K562 (cell line): ENCODE data around the gene ZNF785. TPM values are rescaled to one million over a fixed set of nuclear protein-coding genes. Genes with fewer than 3 reads are reported as not detected.
A peak's percentile ranks its signal among the peaks of the same experiment; 100 is the strongest.

Experiments used
- ATAC-seq: fragments of 200-7000 bp; cut with Tn5 transposase; 3 replicates; pipeline ENCODE4 v1.9.1; 2020; ENCODE audit warnings: moderate library complexity
- BruUV-seq: library from RNA; stranded (reverse); fragments of 400-500 nt; replicated peaks from 2 replicates; lab custom pipeline; 2021; lab: Mats Ljungman, UMichigan
- CTCF ChIA-PET: fragments of 300-600 bp; formaldehyde crosslinking; extraction: SDS; loops from one replicate; lab custom pipeline; 2021; ENCODE audit warnings: low intra/inter-chr PET ratio; lab: Yijun Ruan, JAX
- POLR2A ChIA-PET: fragments of 300-600, 350-650 bp; sonication (Branson Sonifier 250); formaldehyde crosslinking; extraction: SDS; loops from one replicate; lab custom pipeline; 2021; ENCODE audit warnings: antibody characterized with exemption, inconsistent platforms; lab: Yijun Ruan, JAX
- DNase-seq, 4 experiments: peaks; one replicate each; pipeline versions ENCODE4 v3.0.0 to v3.0.0-alpha.2; 2011 to 2018; ENCODE audit warnings: low spot score in 3 of 4, mixed read lengths in 3 of 4; ENCODE audit errors: extremely low read depth in 1 of 4
- FAIRE-seq: peaks from 2 replicates; lab custom pipeline; 2011; peaks lifted over from hg19 to GRCh38; lab: Jason Lieb, UNC
- H2AFZ ChIP-seq: 2 replicates; pipeline ENCODE4 v1.6.0; 2011; ENCODE audit warnings: low read depth, low read length, control low read depth, inconsistent platforms
- H3K27ac ChIP-seq: fragments of 200-600 bp; 3 replicates; pipeline ENCODE4 v1.8.0; 2011; ENCODE audit warnings: low read depth, mild to moderate bottlenecking, control low read depth, inconsistent platforms, low read length, moderate library complexity, mixed read lengths; ENCODE audit errors: extremely low read depth
- H3K27me3 ChIP-seq, 2 experiments: fragments of 300-600 bp in 1 of 2; 2 replicates in 1 of 2; 3 replicates in 1 of 2; pipeline versions ENCODE4 v1.6.0 to v1.8.0; 2011; ENCODE audit warnings: inconsistent platforms in 2 of 2, low read length in 2 of 2, mild to moderate bottlenecking in 1 of 2, mixed read lengths in 1 of 2, moderate library complexity in 1 of 2; ENCODE audit not compliant: control insufficient read depth in 2 of 2, insufficient read depth in 2 of 2
- H3K36me3 ChIP-seq: fragments of 300-600 bp; 3 replicates; pipeline ENCODE4 v1.8.0; 2011; ENCODE audit warnings: mild to moderate bottlenecking, low read length, inconsistent platforms; ENCODE audit not compliant: control insufficient read depth, insufficient read depth
- H3K4me1 ChIP-seq, 2 experiments: fragments of 200-600 bp in 1 of 2; replicated peaks in 1 of 2; 2 replicates in 1 of 2; 3 replicates in 1 of 2; pipeline versions ENCODE4 v1.5.1 to v1.8.0; 2011; ENCODE audit warnings: inconsistent platforms in 2 of 2, low read length in 2 of 2, mild to moderate bottlenecking in 1 of 2, mixed read lengths in 1 of 2, moderate library complexity in 1 of 2; ENCODE audit not compliant: control insufficient read depth in 2 of 2, insufficient read depth in 2 of 2
- H3K4me2 ChIP-seq: 2 replicates; pipeline ENCODE4 v1.6.1; 2011; ENCODE audit warnings: low read length, control low read depth, inconsistent platforms, mixed read lengths; ENCODE audit not compliant: insufficient read depth
- H3K4me3 ChIP-seq: fragments of 200-600 bp; sonication (generic), shearing (Covaris generic); 2 replicates; pipeline ENCODE4 v1.5.1; 2016; ENCODE audit warnings: control low read depth, inconsistent platforms
- H3K79me2 ChIP-seq: fragments of 200-600 bp; 3 replicates; pipeline ENCODE4 v1.8.0; 2011; ENCODE audit warnings: low read length, inconsistent platforms; ENCODE audit not compliant: control insufficient read depth, insufficient read depth
- H3K9ac ChIP-seq, 2 experiments: 2 replicates each; pipeline versions ENCODE4 v1.6.0 to v1.6.1; 2011; ENCODE audit warnings: low read depth in 2 of 2, low read length in 2 of 2, control low read depth in 1 of 2, inconsistent platforms in 1 of 2, mild to moderate bottlenecking in 1 of 2, mixed read lengths in 1 of 2; ENCODE audit not compliant: insufficient read depth in 1 of 2
- H3K9me1 ChIP-seq: one replicate; pipeline ENCODE4 v1.6.0; 2011; ENCODE audit warnings: inconsistent platforms, mild to moderate bottlenecking, low read length, moderate library complexity; ENCODE audit not compliant: control insufficient read depth, insufficient read depth
- H3K9me3 ChIP-seq: replicated peaks from 2 replicates; pipeline ENCODE4 v1.5.1; 2011; ENCODE audit warnings: low read depth, low read length, inconsistent platforms; ENCODE audit not compliant: control insufficient read depth, insufficient read depth
- H4K20me1 ChIP-seq: replicated peaks from 2 replicates; pipeline ENCODE4 v1.6.1; 2011; ENCODE audit warnings: low read length, inconsistent platforms, mixed read lengths; ENCODE audit not compliant: control insufficient read depth, insufficient read depth
- CBFA2T2 ChIP-seq: fragments of 450-650 bp; conservative IDR thresholded peaks from 2 replicates; pipeline ENCODE4 v1.6.1; 2017; ENCODE audit warnings: mild to moderate bottlenecking
- ELF4 ChIP-seq: fragments of 450-650 bp; formaldehyde crosslinking; IDR thresholded peaks from 2 replicates; pipeline ENCODE4 v1.4.0; 2022; ENCODE audit warnings: missing genetic modification characterization
- KAT2B ChIP-seq: IDR thresholded peaks from one replicate; pipeline ENCODE4 v1.6.1; 2012; ENCODE audit warnings: low read depth, mild to moderate bottlenecking, control low read depth, inconsistent platforms, low read length, moderate library complexity
- MEF2D ChIP-seq: conservative IDR thresholded peaks from 2 replicates; pipeline ENCODE4 v1.6.1; 2016; ENCODE audit warnings: low read depth, missing genetic modification characterization, missing compliant biosample characterization
- MXD1 ChIP-seq: fragments of 250-450 bp; sonication (Bioruptor Pico); IDR thresholded peaks from 2 replicates; pipeline ENCODE4 v1.8.0; 2021; ENCODE audit warnings: borderline replicate concordance, mild to moderate bottlenecking, moderate library complexity; ENCODE audit not compliant: poor library complexity, severe bottlenecking
- NCOR1 ChIP-seq: fragments of 450-650 bp; IDR thresholded peaks from 2 replicates; pipeline ENCODE4 v1.6.1; 2016; ENCODE audit warnings: mild to moderate bottlenecking, moderate library complexity
- SMC3 ChIP-seq: conservative IDR thresholded peaks from 2 replicates; pipeline ENCODE4 v1.6.1; 2011; ENCODE audit warnings: low read depth, low read length, improper control_type of control experiment; ENCODE audit not compliant: insufficient read depth
- SRSF7 ChIP-seq: fragments of 200-400 bp; formaldehyde crosslinking; optimal IDR thresholded peaks from 2 replicates; pipeline ENCODE3; 2017; ENCODE audit warnings: mild to moderate bottlenecking, low read depth, low read length
- TAL1 ChIP-seq: fragments of 450-650 bp; IDR thresholded peaks from 2 replicates; pipeline ENCODE4 v1.6.1; 2016; ENCODE audit warnings: mild to moderate bottlenecking
- TEAD4 ChIP-seq, 2 experiments: sonication (generic) in 1 of 2; formaldehyde crosslinking in 1 of 2; IDR thresholded peaks; 2 replicates each; pipeline versions ENCODE4 v1.6.1 to v1.8.0; 2012 to 2022; ENCODE audit warnings: borderline replicate concordance in 1 of 2, inconsistent platforms in 1 of 2, low read length in 1 of 2, mild to moderate bottlenecking in 1 of 2, missing genetic modification reagents in 1 of 2
- ZNF224 ChIP-seq: sonication (generic); formaldehyde crosslinking; IDR thresholded peaks from 2 replicates; pipeline ENCODE4 v1.8.0; 2022; ENCODE audit warnings: mild to moderate bottlenecking, missing genetic modification reagents
- ZNF324 ChIP-seq: fragments of 250-450 bp; sonication (Bioruptor Pico); IDR thresholded peaks from 2 replicates; pipeline ENCODE4 v1.4.0; 2020; ENCODE audit warnings: mild to moderate bottlenecking
- ZNF395 ChIP-seq: fragments of 200-800 bp; sonication (Bioruptor generic); IDR thresholded peaks from 2 replicates; pipeline ENCODE4 v1.6.1; 2017; ENCODE audit warnings: missing genetic modification characterization, missing compliant biosample characterization
- ZSCAN32 ChIP-seq: fragments of 450-650 bp; formaldehyde crosslinking; IDR thresholded peaks from 2 replicates; pipeline ENCODE4 v1.4.0; 2020; ENCODE audit warnings: mild to moderate bottlenecking, moderate library complexity
- WGBS: fragments of 100-300 bp; shearing (Covaris generic); methylation state at CpG from one replicate; pipeline ENCODE4 v1.1.6; 2016; ENCODE audit warnings: low coverage, mixed read lengths; ENCODE audit not compliant: insufficient coverage; ENCODE audit errors: missing lambda C conversion rate; 5-methylcytosine and 5-hydroxymethylcytosine counted together
- in situ Hi-C: fragments of 300-500 bp; cut with MboI; formaldehyde crosslinking; loops from 4 replicates; pipeline ENCODE4 v1.15.0; 2018; ENCODE audit warnings: inconsistent platforms, mixed read lengths
- intact Hi-C: fragments of 100-400 bp; cut with micrococcal nuclease; formaldehyde crosslinking; loops from 2 replicates; pipeline ENCODE4 v1.14.2; 2022
- polyA plus RNA-seq, 8 experiments: library from polyadenylated mRNA; depleted of rRNA in 4 of 8; stranded (reverse) in 5 of 8; unstranded in 3 of 8; fragments of >200 nt; fragmentation: Nextera tagmentation in 2 of 8; fragmentation: Illumina TruSeq in 1 of 8; extraction: Ambion mirVana in 2 of 8; extraction: Trizol in 1 of 8; gene quantifications; 2 replicates each; pipeline versions ENCODE4 v1.2.1 to v1.2.3, GENCODE V29; 2011 to 2014; ENCODE audit warnings: inconsistent platforms in 1 of 8, missing spikeins in 1 of 8
- total RNA-seq, 7 experiments: library from RNA; depleted of rRNA in 6 of 7; stranded (reverse); fragments of >200 nt in 6 of 7; fragmentation: Illumina TruSeq in 2 of 7; extraction: Trizol in 2 of 7; gene quantifications; 2 replicates each; pipeline versions ENCODE4 v1.2.1 to v1.2.3, GENCODE V29; 2011 to 2021; ENCODE audit warnings: low replicate concordance in 1 of 7
- TF ChIP-seq, protein P1 (sequence below): sonication (generic); formaldehyde crosslinking; IDR thresholded peaks from 2 replicates; pipeline ENCODE4 v1.8.1; 2022; ENCODE audit warnings: missing genetic modification reagents

Gene ZNF785
- total and polyA plus RNA-seq, 9 of the 15 experiments (the other 6 are each of a cell fraction or from before 2014, with no cell fraction given) = 0.64 to 11.0 (median 6.4) TPM

- intact Hi-C loops = no loop called here
- no peaks in the 10 kb centered on the region for H3K27me3 ChIP-seq
- H3K4me2 ChIP-seq = no peak overlapping the region
- TF ChIP-seq ZNF324 (CRISPR knock-in tag) = no peak
- TF ChIP-seq SMC3 = no peak
- peak; percentile 69 for TF ChIP-seq TAL1
- TF ChIP-seq MXD1 (CRISPR knock-in tag) = no peak
- TF ChIP-seq NCOR1 = peak; percentile 39; the same call in 1 of the 2 replicates
- TF ChIP-seq TEAD4 (IDR thresholded peaks at IDR 0.05; ENCODE audit: low read length) = peak; percentile 60
- no peak for TF ChIP-seq TEAD4 (CRISPR knock-in tag; IDR thresholded peaks at IDR 0.05; ENCODE audit: borderline replicate concordance)
- no peak for TF ChIP-seq SRSF7
- no peak for TF ChIP-seq MEF2D (tag)
- no peak for TF ChIP-seq KAT2B
- no peak for TF ChIP-seq ZSCAN32 (CRISPR knock-in tag)
- TF ChIP-seq, protein P1, sequence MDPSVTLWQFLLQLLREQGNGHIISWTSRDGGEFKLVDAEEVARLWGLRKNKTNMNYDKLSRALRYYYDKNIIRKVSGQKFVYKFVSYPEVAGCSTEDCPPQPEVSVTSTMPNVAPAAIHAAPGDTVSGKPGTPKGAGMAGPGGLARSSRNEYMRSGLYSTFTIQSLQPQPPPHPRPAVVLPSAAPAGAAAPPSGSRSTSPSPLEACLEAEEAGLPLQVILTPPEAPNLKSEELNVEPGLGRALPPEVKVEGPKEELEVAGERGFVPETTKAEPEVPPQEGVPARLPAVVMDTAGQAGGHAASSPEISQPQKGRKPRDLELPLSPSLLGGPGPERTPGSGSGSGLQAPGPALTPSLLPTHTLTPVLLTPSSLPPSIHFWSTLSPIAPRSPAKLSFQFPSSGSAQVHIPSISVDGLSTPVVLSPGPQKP (CRISPR knock-in tag) = no peak
- 0 out of 2 replicates have a peak, but pooled peaks have one; percentile 18 for TF ChIP-seq ZNF395 (CRISPR knock-in tag)
- no peak for TF ChIP-seq ELF4 (CRISPR knock-in tag)
- no peak for TF ChIP-seq ZNF224 (CRISPR knock-in tag)
- peak; percentile 70 for TF ChIP-seq CBFA2T2
These were observed 36.9 kb downstream of the ZNF785 start for GRCh38 chr16:30548416-30549253.

More at GRCh38 chr16:30548416-30549253, 36.9 kb downstream of the ZNF785 start:
- BruUV-seq = no TSS peak
- Histone ChIP-seq H3K9me3 (no peaks in the 10 kb centered on the region), H3K79me2 (0 out of 3 replicates have a peak, but pooled peaks cover 4% of the 10 kb centered on the region), H3K27ac (no peak overlapping the region), H3K9ac (no peak overlapping the region), H3K36me3 (peaks cover 1% of the 10 kb centered on the region; the same call in 1 of the 3 replicates), H4K20me1 (peaks cover 5% of the 10 kb centered on the region; the same call in 1 of the 2 replicates), H2AFZ (no peak overlapping the region), H3K4me3 (no peak overlapping the region), H3K4me1 (peaks cover 17 to 22% of the 10 kb centered on the region in 2 experiments; a peak in 4 of 5 replicates), H3K9me1 (no peaks in the 10 kb centered on the region)
- FAIRE-seq (peak; percentile 61), DNase-seq (no peak), ATAC-seq (no peak)
- in situ Hi-C loops = no loop called here
- ChIA-PET CTCF (no interaction called here), POLR2A (interaction anchor here (0.6 to 0.9 kb wide), 4 partner anchors 9 to 39 kb away, joined by 3 to 5 read pairs (median 4); no protein-coding TSS in a partner anchor)
- 23% methylated on average over 8 of the region's 8 CpGs for WGBS
